ENCODE results near the gene YWHAQ.
"Not testable (repeated sequence)": the region's sequence is repeated elsewhere in the genome, so short reads cannot be mapped to it uniquely, and the experiment has no call there.

Gene YWHAQ

DNA sequence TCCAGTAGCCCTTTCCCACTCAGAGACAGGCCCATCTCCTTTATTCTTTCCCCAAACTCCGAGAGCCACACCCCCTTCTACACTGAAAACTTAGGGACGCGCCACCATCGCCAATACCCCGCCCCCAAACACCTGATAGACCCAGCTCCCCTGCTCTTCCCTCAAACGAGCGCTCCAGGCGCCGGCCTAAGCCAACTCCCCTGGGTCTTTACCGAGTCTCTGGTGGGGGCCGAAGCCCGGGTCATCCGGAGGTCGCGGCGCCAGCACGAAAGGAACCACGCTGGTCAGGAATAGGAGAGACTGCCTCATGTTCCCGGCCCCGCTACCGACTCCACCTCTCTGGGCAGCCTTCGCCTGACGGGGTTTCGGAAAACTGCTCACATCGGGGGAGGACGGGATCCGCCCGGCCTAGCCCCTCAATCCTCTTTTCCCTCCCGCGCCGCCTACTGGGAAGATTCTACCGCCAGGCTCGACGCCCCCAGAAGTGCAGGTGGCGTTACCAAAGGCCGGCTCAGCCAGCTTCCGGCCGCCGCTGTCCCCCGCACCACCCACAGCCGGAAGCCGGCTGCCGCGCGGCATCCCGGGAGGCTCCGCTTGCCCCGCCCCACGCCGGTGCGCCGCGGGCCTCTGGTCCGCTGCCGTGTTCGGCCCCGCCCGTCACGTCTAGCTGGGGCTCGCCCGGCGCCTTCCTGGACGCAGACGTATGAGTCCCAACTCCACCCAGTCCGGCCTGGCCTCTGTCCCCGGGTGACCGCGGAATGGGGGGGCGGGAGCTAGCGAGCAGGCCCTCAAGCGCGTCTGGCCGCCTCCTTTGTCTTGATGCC, 75.3 kb downstream of the YWHAQ start, which contains the start of gene ADAM17:
ADAM17 (minus strand) TSS at position 534 of the 824 bp plus-strand sequence; CDS start at position 309, 225 bp downstream.
- DNase-seq (ENCODE audit: insufficient read length, low spot score) (peak; percentile 84), FAIRE-seq (peak; percentile 86)

DNA sequence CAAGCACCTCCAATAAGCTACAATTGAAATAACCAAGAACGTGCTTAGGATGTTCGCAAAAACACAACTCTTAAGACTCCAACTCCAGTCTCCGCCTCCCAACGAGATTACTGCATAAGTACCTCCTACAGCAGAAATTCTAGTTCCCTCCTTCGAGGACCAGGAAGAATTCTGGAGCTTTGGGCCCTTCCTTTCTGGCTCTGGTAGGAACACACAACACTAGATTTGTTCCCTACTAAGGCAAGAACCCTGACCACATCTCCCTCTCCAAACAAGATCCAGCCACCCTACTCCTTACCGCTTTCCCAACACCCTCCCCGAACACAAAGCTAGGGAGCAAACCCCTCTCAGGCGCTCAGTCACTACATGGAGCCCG, 75.9 kb downstream of the YWHAQ start:
- FAIRE-seq, result peak; percentile 84

DNA sequence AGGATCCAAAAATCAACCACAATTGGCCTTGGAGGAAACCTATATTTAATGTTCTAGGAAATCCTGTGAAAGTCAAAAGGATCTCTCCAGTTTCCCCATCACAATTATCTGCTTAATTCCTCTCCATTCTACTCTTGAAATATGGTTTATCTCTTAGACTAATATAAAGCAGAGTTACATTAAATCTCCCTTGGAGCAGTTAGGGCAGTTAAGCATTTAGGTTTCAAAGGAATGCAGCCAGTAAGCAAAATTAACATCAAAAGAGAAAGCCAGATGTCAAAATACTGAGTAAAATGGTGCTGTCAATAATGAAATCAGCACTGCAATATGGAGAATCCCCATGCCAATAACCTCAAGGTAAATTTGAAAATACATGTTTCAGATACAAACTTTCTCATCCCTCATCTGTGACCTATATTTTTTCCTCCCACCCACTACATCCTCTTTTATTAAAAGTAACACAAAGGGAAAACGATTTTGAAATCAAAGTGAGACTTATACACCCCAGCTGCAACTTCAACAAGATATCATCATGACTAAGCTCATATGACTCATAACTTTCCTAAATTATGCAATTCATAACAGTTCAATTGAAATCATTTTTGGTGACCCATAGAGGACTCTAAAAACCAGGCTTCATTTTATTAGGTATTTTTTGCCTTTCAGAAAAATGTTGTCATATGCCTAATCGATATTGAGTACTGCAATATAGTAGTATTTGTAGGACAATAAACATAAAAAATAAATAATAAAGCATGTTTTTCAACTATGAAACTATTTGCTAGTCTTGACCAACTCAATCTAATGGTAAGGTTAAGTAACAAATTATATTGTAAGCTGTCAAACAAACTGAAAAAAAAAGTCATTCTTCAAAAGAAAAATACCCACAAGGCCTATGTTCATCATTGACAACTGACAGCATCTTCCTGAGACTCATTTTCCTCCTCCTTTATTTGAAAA, 78.3 kb downstream of the YWHAQ start:
- FAIRE-seq (no peak), DNase-seq (ENCODE audit: insufficient read length, low spot score) (no peak)

More for the DNA sequence above, 75.9 kb downstream of the YWHAQ start:
- no peak for DNase-seq (ENCODE audit: insufficient read length, low spot score)

DNA sequence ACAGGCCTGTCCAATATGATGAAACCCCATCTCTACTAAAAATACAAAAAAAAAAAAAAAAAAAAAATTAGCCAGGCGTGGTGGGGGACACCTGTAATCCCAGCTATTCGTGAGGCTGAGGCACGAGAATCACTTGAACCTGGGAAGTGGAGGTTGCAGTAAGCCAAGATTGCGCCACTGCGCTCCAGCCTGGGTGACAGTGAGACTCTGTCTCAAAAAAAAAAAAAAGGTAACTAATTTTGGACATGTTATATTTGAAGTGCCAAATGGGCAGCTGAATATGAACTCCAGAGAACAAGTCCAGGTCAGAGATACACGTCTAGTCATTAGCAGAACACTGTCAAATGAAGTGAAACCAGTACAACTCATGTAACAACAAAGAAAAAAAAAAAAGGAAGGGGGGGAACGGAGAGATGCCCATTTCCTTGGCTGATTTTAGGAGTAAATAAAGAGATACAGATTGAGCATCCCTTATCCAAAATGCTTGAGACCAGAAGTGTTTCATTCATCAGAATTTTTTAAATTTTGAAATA, 79.9 kb downstream of the YWHAQ start:
- peak; percentile 4 for FAIRE-seq

DNA sequence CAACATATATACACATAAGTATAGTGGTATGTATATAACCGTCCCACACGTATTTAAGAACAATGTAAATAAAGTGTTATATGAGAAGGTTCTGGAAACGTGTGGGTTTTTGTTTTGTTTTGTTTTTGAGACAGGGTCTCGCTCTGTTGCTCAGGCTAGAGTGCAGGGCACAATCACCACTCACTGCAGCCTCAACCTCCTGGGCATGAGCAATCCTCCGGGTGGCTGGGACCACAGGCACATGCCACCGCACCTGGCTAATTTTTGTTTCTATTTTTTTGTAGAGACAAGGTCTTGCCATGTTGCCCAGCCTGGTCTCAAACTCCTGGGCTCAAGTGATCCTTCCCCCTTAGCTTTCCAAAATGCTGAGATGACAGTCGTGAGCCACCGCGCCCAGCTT, 81.4 kb downstream of the YWHAQ start:
- DNase-seq (ENCODE audit: insufficient read length, low spot score) (no peak), FAIRE-seq (peak; percentile 63)

More for the DNA sequence above, 79.9 kb downstream of the YWHAQ start:
- not testable (repeated sequence) for DNase-seq (ENCODE audit: insufficient read length, low spot score)

DNA sequence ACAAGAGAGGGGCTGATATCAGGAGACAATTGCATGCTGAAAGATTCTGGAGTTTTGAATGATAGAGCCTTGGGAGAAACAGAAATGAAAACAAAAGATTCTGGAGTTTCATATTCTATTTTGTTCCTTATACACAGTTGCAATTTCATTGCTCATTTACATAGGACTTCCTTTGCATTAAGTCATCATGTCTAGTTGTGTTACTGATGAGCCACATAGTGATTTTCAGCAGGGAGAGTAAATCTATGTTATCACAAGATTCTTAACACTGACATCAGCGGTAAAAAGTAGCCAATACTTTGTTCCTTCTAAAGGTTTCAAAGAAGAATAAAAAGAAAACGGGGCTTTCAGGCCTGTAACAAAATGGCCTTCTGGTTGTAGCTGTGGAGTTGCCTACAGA, 82.3 kb downstream of the YWHAQ start:
- DNase-seq (ENCODE audit: insufficient read length, low spot score) (peak; percentile 16), FAIRE-seq (peak; percentile 87)

DNA sequence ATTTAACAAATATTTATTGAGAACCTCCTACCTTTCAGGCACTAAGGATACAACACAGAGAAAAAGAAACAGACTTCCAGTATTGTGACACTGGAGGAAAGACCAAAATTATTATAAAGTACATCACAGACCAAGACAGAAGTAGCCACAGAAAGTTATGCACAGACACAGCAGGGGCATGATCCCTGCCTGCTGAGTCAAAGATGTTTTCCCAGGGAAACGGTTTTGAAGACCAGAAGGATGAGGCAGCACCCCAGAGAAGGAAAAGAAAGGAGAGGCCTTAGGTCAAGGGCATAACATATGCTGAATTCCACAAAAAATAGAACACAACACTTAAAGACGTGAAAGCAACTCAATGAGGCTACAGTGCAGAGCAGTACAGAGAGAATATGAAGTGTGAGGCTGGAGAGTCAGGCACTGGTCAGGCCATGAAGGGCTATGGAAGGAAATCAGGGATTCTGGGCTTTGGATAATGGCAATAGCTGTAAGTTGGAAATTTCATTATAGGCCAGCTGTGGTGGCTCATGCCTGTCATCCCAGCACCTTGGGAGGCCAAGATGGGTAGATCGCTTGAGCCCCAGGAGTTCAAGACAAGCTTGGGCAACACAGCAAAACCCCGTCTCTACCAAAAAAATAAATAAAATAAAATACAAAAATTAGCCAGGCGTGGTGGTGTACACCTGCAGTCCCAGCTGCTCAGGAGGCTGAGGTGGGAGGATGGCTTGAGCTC, 83.4 kb downstream of the YWHAQ start:
- DNase-seq (ENCODE audit: insufficient read length, low spot score) (no peak), FAIRE-seq (peak; percentile 56)

DNA sequence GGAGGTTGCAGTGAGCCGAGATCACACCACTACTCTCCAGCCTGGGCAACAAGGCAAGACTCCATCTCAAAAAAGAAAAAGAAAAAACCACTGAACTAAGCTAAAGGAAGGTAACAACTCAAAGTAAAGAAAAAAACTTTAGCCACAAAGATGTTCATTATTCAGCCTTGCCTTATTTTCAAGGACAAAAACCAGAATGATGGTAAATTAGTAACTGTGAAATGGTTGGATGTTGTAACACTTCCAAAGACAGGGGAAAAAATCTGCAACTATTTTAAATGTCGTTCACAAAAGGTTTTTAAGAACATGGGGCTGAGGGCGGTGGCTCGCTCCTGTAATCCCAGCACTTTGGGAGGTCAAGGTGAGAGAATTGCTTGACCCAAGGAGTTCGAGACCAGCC, 85.3 kb downstream of the YWHAQ start:
- FAIRE-seq (no peak), DNase-seq (ENCODE audit: insufficient read length, low spot score) (no peak)

DNA sequence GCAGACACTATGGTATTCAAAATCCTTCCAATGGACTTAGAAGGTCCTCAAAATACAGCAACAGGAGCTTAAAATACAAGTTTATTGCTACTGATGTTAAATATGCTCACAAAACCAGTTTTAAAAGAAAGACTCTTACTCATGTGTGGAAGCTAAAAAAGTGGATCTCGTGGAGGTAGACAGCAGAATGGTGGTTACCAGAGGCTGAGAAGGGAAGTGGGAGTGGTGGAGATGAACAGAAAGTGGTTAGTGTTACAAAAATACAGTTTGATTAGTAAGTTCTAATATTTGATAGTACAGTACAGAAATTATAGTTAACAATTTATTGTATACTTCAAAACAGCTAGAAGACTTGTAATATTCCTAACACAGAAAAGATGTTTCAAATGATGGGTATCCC, 87.2 kb downstream of the YWHAQ start:
- FAIRE-seq (peak; percentile 88), DNase-seq (ENCODE audit: insufficient read length, low spot score) (no peak)

DNA sequence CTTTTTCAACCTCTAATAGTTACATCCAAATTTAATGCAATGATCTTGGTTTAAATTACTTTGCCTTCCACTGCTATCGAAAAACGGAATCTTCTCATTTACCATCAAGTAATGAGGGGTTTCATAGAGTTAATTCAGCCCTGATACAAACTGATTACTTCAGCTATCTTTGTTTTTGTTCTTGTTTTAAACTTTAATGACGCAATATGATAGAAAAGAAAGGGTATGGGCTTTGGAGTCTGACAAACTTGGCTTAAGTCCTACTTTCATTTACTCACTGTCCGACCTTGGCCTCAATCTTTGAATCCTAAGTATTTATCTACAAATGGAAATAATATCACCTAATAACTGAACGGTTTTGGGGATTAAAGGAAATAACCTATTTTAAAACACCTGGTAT, 91.3 kb downstream of the YWHAQ start:
- no peak for DNase-seq (ENCODE audit: insufficient read length, low spot score)

DNA sequence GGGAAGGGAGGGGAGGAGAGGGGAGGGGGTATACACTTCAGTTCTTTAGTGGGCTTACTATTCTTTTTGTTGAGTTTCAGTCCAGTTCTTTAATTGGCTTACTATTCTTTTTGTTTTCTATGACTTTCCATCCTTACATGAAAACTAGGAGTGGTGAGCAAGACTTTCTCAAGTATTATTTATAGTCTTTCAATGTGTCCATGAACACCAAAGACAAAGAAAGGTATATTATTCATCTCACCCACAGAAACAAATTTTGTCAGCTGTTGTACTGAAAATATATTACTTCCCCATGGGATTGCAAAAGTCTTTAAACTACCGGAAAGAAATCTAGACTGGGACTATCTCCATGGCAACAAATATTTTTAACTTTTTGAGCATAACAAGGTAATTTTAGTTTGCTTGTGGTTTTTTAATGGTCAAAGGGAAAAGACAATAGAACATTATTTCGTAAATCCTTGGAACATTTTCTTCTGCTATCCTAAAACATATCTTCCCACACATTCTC, 92.7 kb downstream of the YWHAQ start:
- FAIRE-seq (peak; percentile 70), DNase-seq (ENCODE audit: insufficient read length, low spot score) (no peak)

More for the DNA sequence above, 91.3 kb downstream of the YWHAQ start:
- FAIRE-seq, result peak; percentile 48

DNA sequence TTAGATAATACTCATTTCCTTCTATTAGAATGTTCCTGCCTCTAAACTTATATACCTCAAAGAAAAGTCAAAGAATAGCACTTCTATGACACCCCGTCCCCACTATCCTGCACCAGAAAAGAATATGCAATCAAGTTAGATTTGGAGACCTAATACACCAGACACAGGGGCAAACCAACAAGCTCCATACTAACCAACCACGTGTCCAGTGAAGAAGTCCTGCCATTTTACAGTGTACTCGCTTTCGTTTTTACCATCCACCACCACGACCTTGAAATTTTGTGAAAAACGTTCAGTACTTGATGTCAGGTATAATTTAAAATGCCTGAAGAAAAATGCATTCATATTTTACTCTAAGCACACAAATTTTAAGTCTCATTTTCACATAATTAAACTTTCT, 94.3 kb downstream of the YWHAQ start:
- peak; percentile 31 for FAIRE-seq
- DNase-seq (ENCODE audit: insufficient read length, low spot score), result no peak

DNA sequence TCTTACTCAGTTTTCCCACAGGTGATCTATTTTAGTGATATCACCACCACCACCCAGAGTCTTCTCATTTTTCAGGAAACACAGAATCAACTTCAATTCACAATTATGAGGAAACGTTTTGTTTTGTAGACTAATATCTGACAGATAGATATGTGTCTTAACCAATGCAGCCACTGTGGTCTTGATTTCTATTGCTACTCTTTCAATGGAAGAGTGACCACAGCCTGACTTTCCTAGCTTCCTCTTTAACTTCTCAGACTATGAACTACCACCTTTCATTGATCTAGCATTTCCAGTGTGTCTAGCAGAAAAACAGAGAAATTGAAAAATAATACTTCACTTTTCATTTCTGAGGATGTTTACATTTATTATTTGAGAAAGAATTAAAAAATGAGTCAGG, 95.6 kb downstream of the YWHAQ start:
- DNase-seq (ENCODE audit: insufficient read length, low spot score) (no peak), FAIRE-seq (peak; percentile 78)

Data from GM19239 (cell line).